Smooth muscle cell (in vitro differentiated cells): ENCODE data around the gene SLC26A11. TPM values are rescaled to one million over a fixed set of nuclear protein-coding genes. Genes with fewer than 3 reads are reported as not detected.

Source experiments
- DNase-seq: peaks from one replicate; lab custom pipeline; 2025; ENCODE audit not compliant: unreplicated experiment; lab: John Stamatoyannopoulos, UW
- H2AFZ ChIP-seq: fragments of 200-600 bp; sonication (generic); 2 replicates; pipeline ENCODE4 v1.6.0; 2016; ENCODE audit warnings: antibody characterized with exemption, low read depth, mild to moderate bottlenecking
- H3F3A ChIP-seq: fragments of 200-600 bp; sonication (generic); 2 replicates; pipeline ENCODE4 v1.6.0; 2017; ENCODE audit warnings: antibody characterized with exemption, low read depth
- H3K27ac ChIP-seq: fragments of 200-600 bp; sonication (generic); 2 replicates; pipeline ENCODE4 v1.5.1; 2016; ENCODE audit warnings: low read depth, mild to moderate bottlenecking
- H3K27me3 ChIP-seq: fragments of 200-600 bp; sonication (generic); 2 replicates; pipeline ENCODE4 v1.6.1; 2016; ENCODE audit warnings: low read depth, mild to moderate bottlenecking
- H3K36me3 ChIP-seq: fragments of 200-600 bp; sonication (generic); 2 replicates; pipeline ENCODE4 v1.5.1; 2016; ENCODE audit warnings: low read depth
- H3K4me1 ChIP-seq: fragments of 200-600 bp; sonication (generic); 2 replicates; pipeline ENCODE4 v1.5.1; 2016; ENCODE audit warnings: low read depth
- H3K4me2 ChIP-seq: fragments of 200-600 bp; sonication (generic); 2 replicates; pipeline ENCODE4 v1.6.0; 2016; ENCODE audit warnings: mild to moderate bottlenecking
- H3K4me3 ChIP-seq: fragments of 200-600 bp; sonication (generic); 2 replicates; pipeline ENCODE4 v1.5.1; 2016; ENCODE audit warnings: mild to moderate bottlenecking
- H3K79me2 ChIP-seq: fragments of 200-600 bp; sonication (generic); 2 replicates; pipeline ENCODE4 v1.6.0; 2016; ENCODE audit warnings: low read depth, mild to moderate bottlenecking
- H3K9ac ChIP-seq: fragments of 200-600 bp; sonication (generic); 2 replicates; pipeline ENCODE4 v1.6.0; 2016; ENCODE audit warnings: low read depth
- H3K9me3 ChIP-seq: fragments of 200-600 bp; sonication (generic); replicated peaks from 2 replicates; pipeline ENCODE4 v1.5.1; 2016; ENCODE audit warnings: low read depth
- H4K20me1 ChIP-seq: fragments of 200-600 bp; sonication (generic); 2 replicates; pipeline ENCODE4 v1.6.0; 2016; ENCODE audit warnings: low read depth
- WGBS: methylation state at CpG from one replicate; pipeline ENCODE4 v1.1.7; 2016; ENCODE audit warnings: low lambda C conversion rate; 5-methylcytosine and 5-hydroxymethylcytosine counted together
- polyA plus RNA-seq: library from polyadenylated mRNA; unstranded; fragments of >200 nt; fragmentation: Nextera tagmentation; extraction: Ambion mirVana; gene quantifications from 2 replicates; pipeline ENCODE4 v1.2.1, GENCODE V29; 2016
- total RNA-seq: library from RNA; depleted of rRNA; stranded (reverse); fragments of >200 nt; gene quantifications from 2 replicates; pipeline ENCODE4 v1.2.3, GENCODE V29; 2014
- TF ChIP-seq, protein P1 (sequence below): fragments of 200-600 bp; sonication (generic); IDR thresholded peaks from 2 replicates; pipeline ENCODE4 v1.5.1; 2017; ENCODE audit warnings: borderline replicate concordance, mild to moderate bottlenecking, antibody characterized with exemption; ENCODE audit not compliant: insufficient read depth, poor library complexity, severe bottlenecking

Gene SLC26A11
- total and polyA plus RNA-seq, 2 experiments from 2014 or later, result 8.2 to 12.2 TPM

GRCh38 chr17:80252871-80253270, 32.6 kb downstream of the SLC26A11 start:
- Histone ChIP-seq H3K4me3 (no peak overlapping the region), H3F3A (no peaks in the 10 kb centered on the region), H4K20me1 (no peaks in the 10 kb centered on the region), H3K79me2 (no peaks in the 10 kb centered on the region), H3K4me2 (no peak overlapping the region), H3K27me3 (no peaks in the 10 kb centered on the region), H3K27ac (no peak overlapping the region), H2AFZ (no peak overlapping the region), H3K9me3 (no peaks in the 10 kb centered on the region), H3K9ac (no peak overlapping the region), H3K4me1 (peaks cover 7% of the 10 kb centered on the region), H3K36me3 (no peaks in the 10 kb centered on the region)
- TF ChIP-seq, protein P1, sequence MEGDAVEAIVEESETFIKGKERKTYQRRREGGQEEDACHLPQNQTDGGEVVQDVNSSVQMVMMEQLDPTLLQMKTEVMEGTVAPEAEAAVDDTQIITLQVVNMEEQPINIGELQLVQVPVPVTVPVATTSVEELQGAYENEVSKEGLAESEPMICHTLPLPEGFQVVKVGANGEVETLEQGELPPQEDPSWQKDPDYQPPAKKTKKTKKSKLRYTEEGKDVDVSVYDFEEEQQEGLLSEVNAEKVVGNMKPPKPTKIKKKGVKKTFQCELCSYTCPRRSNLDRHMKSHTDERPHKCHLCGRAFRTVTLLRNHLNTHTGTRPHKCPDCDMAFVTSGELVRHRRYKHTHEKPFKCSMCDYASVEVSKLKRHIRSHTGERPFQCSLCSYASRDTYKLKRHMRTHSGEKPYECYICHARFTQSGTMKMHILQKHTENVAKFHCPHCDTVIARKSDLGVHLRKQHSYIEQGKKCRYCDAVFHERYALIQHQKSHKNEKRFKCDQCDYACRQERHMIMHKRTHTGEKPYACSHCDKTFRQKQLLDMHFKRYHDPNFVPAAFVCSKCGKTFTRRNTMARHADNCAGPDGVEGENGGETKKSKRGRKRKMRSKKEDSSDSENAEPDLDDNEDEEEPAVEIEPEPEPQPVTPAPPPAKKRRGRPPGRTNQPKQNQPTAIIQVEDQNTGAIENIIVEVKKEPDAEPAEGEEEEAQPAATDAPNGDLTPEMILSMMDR, result peak; percentile 9
- no peak for DNase-seq
- 81% methylated on average over 13 of the region's 13 CpGs for WGBS

GRCh38 chr17:80253631-80254395, 33.6 kb downstream of the SLC26A11 start:
- no peaks in the 10 kb centered on the region for H3K79me2 ChIP-seq
- H3K4me3 ChIP-seq, result no peak overlapping the region
- no peak overlapping the region for H2AFZ ChIP-seq
- TF ChIP-seq, protein P1, result no peak
- 87% methylated on average over 21 of the region's 21 CpGs for WGBS
- H3K36me3 ChIP-seq, result no peaks in the 10 kb centered on the region
- H3K9ac ChIP-seq, result no peak overlapping the region
- H3K4me2 ChIP-seq, result no peak overlapping the region
- no peaks in the 10 kb centered on the region for H4K20me1 ChIP-seq
- no peak for DNase-seq
- H3K4me1 ChIP-seq, result peaks cover 7% of the 10 kb centered on the region
- H3K9me3 ChIP-seq, result no peaks in the 10 kb centered on the region
- H3K27ac ChIP-seq, result peak overlapping the region; percentile 77
- peaks cover 5% of the 10 kb centered on the region for H3F3A ChIP-seq
- H3K27me3 ChIP-seq, result no peaks in the 10 kb centered on the region

GRCh38 chr17:80254396-80255251, 34.4 kb downstream of the SLC26A11 start:
- Histone ChIP-seq H3K4me1 (peaks cover 7% of the 10 kb centered on the region), H3K4me2 (peak overlapping the region; percentile 58), H3F3A (peaks cover 12% of the 10 kb centered on the region), H3K4me3 (no peak overlapping the region), H3K27ac (peak overlapping the region; percentile 77), H3K27me3 (no peaks in the 10 kb centered on the region), H2AFZ (no peak overlapping the region), H3K9me3 (no peaks in the 10 kb centered on the region), H3K79me2 (no peaks in the 10 kb centered on the region), H3K36me3 (no peaks in the 10 kb centered on the region), H3K9ac (no peak overlapping the region), H4K20me1 (no peaks in the 10 kb centered on the region)
- DNase-seq, result no peak
- TF ChIP-seq, protein P1, result no peak
- WGBS, result 52% methylated on average over 13 of the region's 13 CpGs
